HEK293T (cell line): Measurements from ENCODE around the gene CHM.
"Not testable (repeated sequence)": the region's sequence is repeated elsewhere in the genome, so short reads cannot be mapped to it uniquely, and the experiment has no call there.

Experiments
- BHLHE40 ChIP-seq: fragments of 450-650 bp; IDR thresholded peaks from 2 replicates; pipeline ENCODE4 v1.6.1; 2016; ENCODE audit warnings: mild to moderate bottlenecking, moderate library complexity, borderline replicate concordance
- FOXM1 ChIP-seq: fragments of 450-650 bp; IDR thresholded peaks from 2 replicates; pipeline ENCODE4 v1.6.1; 2017; ENCODE audit warnings: mild to moderate bottlenecking, borderline replicate concordance
- HDGF ChIP-seq: fragments of 450-650 bp; IDR thresholded peaks from 2 replicates; pipeline ENCODE4 v1.6.1; 2017; ENCODE audit warnings: antibody characterized with exemption, borderline replicate concordance
- SP1 ChIP-seq: fragments of 450-650 bp; IDR thresholded peaks from 2 replicates; pipeline ENCODE4 v1.6.1; 2017
- SUZ12 ChIP-seq: fragments of 450-650 bp; IDR thresholded peaks from 2 replicates; pipeline ENCODE4 v1.6.1; 2016; ENCODE audit warnings: mild to moderate bottlenecking
- TARDBP ChIP-seq: fragments of 450-650 bp; IDR thresholded peaks from 2 replicates; pipeline ENCODE4 v1.6.1; 2016

DNA sequence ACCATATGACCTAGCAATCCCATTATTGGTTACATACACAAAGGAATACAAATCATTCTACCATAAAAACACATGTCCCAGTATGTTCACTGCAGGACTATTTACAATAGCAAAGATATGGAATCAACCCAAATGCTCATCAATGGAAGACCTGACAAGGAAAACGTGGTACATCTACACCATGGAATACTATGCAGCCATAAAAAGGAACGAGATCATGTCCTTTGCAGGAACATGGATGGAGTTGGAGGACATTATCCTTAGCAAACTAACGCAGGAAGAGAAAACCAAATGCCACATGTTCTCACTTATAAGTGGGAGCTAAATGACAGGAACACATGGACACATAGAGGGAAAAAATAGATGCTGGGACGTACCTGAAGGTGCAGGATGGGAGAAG, 102.6 kb downstream of the CHM start:
- TF ChIP-seq BHLHE40, SUZ12, FOXM1, SP1, TARDBP, HDGF: not testable (repeated sequence)
